ENCODE data around the gene LGSN. TPM values are rescaled to one million over a fixed set of nuclear protein-coding genes. Genes with fewer than 3 reads are reported as not detected.

LGSN gene
- total RNA-seq, 4 donors from 2014 or later: 0.30 TPM; not detected in 3

DNA sequence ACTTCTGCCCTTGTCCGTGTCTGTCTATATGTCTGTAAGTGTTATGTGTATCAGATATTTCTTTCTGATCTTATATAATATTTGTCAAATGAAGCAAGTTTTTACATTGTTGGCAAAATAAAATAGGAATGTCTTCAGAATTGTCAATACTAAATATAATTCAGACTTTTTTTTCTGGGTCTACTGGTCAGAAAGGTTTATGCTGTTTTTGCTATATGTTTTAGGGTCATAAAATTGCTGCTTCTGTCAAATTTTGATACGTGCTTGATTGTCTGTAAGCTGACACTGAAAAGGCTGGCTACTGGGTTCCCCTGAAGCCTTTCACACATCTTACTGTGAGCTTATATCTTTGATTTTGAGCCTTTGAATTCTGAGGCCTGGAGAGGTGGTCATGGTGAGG, 20.1 kb downstream of the LGSN start:
- Histone ChIP-seq H3K36me3 (no peaks in the 10 kb centered on the region), H3K4me1 (no peaks in the 10 kb centered on the region), H3K27ac (no peak overlapping the region), H3K9me3 (no peaks in the 10 kb centered on the region), H3K4me3 (no peak overlapping the region), H3K27me3 (no peaks in the 10 kb centered on the region)
- WGBS: 93% methylated on average over 2 of the region's 2 CpGs
- no peak for DNase-seq (ENCODE audit: low spot score in 2 of 2)
- no peak for TF ChIP-seq EP300 (IDR thresholded peaks at IDR 0.05)
- TF ChIP-seq POLR2A (IDR thresholded peaks at IDR 0.05): no peak
- no peak for TF ChIP-seq POLR2AphosphoS5 (IDR thresholded peaks at IDR 0.05)
- TF ChIP-seq, protein P1, sequence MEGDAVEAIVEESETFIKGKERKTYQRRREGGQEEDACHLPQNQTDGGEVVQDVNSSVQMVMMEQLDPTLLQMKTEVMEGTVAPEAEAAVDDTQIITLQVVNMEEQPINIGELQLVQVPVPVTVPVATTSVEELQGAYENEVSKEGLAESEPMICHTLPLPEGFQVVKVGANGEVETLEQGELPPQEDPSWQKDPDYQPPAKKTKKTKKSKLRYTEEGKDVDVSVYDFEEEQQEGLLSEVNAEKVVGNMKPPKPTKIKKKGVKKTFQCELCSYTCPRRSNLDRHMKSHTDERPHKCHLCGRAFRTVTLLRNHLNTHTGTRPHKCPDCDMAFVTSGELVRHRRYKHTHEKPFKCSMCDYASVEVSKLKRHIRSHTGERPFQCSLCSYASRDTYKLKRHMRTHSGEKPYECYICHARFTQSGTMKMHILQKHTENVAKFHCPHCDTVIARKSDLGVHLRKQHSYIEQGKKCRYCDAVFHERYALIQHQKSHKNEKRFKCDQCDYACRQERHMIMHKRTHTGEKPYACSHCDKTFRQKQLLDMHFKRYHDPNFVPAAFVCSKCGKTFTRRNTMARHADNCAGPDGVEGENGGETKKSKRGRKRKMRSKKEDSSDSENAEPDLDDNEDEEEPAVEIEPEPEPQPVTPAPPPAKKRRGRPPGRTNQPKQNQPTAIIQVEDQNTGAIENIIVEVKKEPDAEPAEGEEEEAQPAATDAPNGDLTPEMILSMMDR (IDR thresholded peaks at IDR 0.05): no peak

DNA sequence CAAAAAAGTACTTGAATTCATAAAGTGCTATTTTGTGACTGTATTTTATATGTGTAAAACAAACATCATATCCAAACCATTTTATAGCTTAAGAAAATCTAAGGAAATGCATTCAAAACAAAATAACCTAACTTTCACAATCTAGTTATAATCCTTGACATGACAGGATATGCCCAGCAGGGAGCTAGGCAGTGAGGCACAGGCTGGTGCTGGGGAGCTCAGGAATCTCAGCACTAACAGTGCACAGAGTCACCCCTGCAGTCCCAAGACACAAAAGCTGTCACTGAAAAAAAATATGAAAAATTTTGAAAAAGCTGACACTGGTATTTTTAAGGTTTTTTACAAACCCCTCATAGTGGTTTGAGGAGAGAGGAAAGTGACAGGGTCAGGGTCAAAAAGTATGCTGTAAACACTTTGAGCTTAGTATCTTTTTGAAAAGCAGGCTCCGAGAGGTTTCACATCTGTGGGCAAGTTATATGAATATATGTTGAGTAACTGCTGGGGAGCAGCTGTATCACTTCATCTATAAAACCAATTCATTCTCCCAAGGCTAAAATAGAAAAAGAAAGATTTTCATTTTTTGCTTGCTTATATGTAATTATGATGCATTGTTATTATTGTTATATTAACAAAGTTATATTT, 24.1 kb downstream of the LGSN start:
- TF ChIP-seq POLR2A (IDR thresholded peaks at IDR 0.05) (no peak), POLR2AphosphoS5 (IDR thresholded peaks at IDR 0.05) (no peak)
- TF ChIP-seq, protein P1 (IDR thresholded peaks at IDR 0.05): no peak
- 0% methylated on average over 1 of the region's 1 CpG for WGBS
- Histone ChIP-seq H3K36me3 (no peaks in the 10 kb centered on the region), H3K4me3 (no peak overlapping the region), H3K4me1 (no peaks in the 10 kb centered on the region), H3K27ac (no peak overlapping the region), H3K9me3 (no peaks in the 10 kb centered on the region), H3K27me3 (no peaks in the 10 kb centered on the region)
- no peak for DNase-seq (ENCODE audit: low spot score in 2 of 2)

DNA sequence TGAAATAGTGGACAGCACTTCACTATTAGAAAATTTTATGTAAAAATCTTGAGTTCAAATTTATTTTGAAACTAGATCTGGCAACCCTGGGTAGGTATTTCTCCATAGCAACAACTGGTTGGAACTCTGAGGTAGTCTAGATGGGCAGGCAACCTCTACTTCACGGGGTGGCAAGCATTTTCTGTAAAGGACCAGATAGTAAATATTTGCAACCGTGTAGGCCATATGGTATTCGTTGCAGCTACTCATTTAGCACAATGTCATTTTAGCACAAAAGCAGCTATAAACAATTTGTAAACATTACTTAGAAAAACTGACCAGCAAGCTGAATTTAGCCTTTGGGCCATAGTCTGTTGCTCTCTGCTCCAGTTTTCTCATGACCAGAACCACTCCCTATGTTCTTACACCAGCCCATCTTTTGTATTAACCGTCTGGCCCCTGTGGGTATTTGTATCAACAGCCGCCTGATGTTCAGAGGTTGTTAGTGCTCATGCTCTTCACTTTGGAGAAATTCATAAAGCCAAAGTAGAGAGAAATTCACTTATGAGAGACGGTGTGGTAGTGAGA, 29.2 kb downstream of the LGSN start:
- Histone ChIP-seq H3K36me3 (no peaks in the 10 kb centered on the region), H3K4me1 (no peaks in the 10 kb centered on the region), H3K9me3 (no peaks in the 10 kb centered on the region), H3K27me3 (no peaks in the 10 kb centered on the region), H3K4me3 (no peak overlapping the region), H3K27ac (no peak overlapping the region)
- 77% methylated on average over 6 of the region's 6 CpGs for WGBS
- no peak for DNase-seq (ENCODE audit: low spot score in 2 of 2)
- TF ChIP-seq EP300 (IDR thresholded peaks at IDR 0.05): no peak
- no peak for TF ChIP-seq POLR2A (IDR thresholded peaks at IDR 0.05)
- TF ChIP-seq POLR2AphosphoS5 (IDR thresholded peaks at IDR 0.05): no peak
- TF ChIP-seq, protein P1 (IDR thresholded peaks at IDR 0.05): no peak

DNA sequence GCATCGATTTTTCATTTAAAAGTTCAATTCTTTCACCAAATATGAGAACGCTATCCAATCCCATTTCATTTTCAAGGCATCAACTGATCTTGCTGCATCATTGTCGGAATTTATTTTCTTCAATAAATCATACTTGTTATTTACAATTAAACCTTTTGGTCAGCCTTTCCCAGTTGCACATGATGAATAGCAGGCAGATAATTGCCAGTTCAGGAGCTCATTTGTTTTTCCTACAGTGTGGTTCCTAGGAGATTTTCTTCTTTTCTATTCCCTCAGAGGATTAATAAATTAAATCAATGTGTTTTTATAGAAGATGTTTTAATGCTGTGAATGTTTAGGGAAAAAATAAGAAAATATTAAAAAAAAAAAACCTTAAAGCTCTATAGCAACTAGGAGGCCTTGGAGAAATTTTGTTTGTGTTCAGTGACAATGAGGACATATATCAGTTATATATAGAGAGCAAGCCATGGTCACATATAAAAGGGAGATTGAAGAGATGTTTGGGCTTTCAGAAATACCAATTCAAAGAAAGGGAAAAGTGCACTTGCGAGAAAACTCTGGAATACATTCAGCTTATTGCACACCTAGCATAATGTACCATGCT, 30.4 kb downstream of the LGSN start:
- no peaks in the 10 kb centered on the region for H3K9me3 ChIP-seq
- H3K36me3 ChIP-seq: no peaks in the 10 kb centered on the region
- DNase-seq (ENCODE audit: low spot score in 2 of 2): no peak
- H3K4me3 ChIP-seq: no peak overlapping the region
- no peak for TF ChIP-seq POLR2A (IDR thresholded peaks at IDR 0.05)
- TF ChIP-seq EP300 (IDR thresholded peaks at IDR 0.05): no peak
- TF ChIP-seq, protein P1 (IDR thresholded peaks at IDR 0.05): no peak
- no peak for TF ChIP-seq POLR2AphosphoS5 (IDR thresholded peaks at IDR 0.05)
- 91% methylated on average over 4 of the region's 4 CpGs for WGBS
- no peaks in the 10 kb centered on the region for H3K4me1 ChIP-seq
- no peak overlapping the region for H3K27ac ChIP-seq
- H3K27me3 ChIP-seq: no peaks in the 10 kb centered on the region

DNA sequence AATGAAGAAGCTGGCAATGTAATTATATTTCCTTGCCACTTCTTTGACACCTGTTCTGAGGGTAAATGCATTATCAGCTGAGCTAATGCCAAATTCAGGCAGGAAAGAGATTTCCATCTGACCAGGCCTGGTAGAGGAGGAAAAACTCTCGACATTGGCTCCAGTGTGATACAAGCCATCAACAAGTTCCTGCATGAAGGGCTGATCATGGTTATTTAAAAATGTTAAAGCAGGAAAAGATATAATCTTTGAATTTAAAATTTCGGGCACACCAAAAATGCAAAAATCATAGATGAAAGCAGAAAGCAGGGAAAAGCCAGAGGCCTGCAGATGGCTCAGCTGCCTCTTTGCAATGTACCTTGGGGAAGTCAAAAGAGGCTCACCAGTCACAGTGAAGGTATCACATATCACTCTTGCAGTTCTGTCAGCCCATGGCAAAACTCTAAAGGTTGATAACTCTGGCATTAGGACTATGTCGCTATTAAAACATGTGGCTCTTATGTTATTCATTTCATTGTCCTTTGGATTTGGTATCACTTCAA, 39.1 kb downstream of the LGSN start:
- no peaks in the 10 kb centered on the region for H3K27me3 ChIP-seq
- H3K4me3 ChIP-seq: no peak overlapping the region
- no peak overlapping the region for H3K27ac ChIP-seq
- no peak for TF ChIP-seq POLR2AphosphoS5 (IDR thresholded peaks at IDR 0.05)
- TF ChIP-seq POLR2A (IDR thresholded peaks at IDR 0.05): no peak
- DNase-seq (ENCODE audit: low spot score in 2 of 2): no peak
- WGBS: 37% methylated on average over 3 of the region's 3 CpGs
- no peaks in the 10 kb centered on the region for H3K36me3 ChIP-seq
- H3K4me1 ChIP-seq: no peaks in the 10 kb centered on the region
- no peaks in the 10 kb centered on the region for H3K9me3 ChIP-seq
